ENCODE results near the gene RPRD1B.

GRCh38 chr20:38132156-38132909 is 98.8 kb downstream of the RPRD1B start:
- TF ChIP-seq CTCF (IDR thresholded peaks at IDR 0.05) = no peak
- TF ChIP-seq NFIC (IDR thresholded peaks at IDR 0.05; ENCODE audit: borderline replicate concordance) = no peak
- TF ChIP-seq POLR2AphosphoS5 (IDR thresholded peaks at IDR 0.05; ENCODE audit: low read depth, low read length) = no peak
- no peak for TF ChIP-seq MXI1 (IDR thresholded peaks at IDR 0.05; ENCODE audit: low read depth, low read length)
- no peak for TF ChIP-seq GABPA (IDR thresholded peaks at IDR 0.05; ENCODE audit: low read depth)
- no peak for TF ChIP-seq REST (IDR thresholded peaks at IDR 0.05; ENCODE audit: low read depth, low read length)
- no peak for TF ChIP-seq TAF1 (IDR thresholded peaks at IDR 0.05; ENCODE audit: borderline replicate concordance, low read depth, low read length)
- no peak for TF ChIP-seq FOXM1 (IDR thresholded peaks at IDR 0.05; ENCODE audit: low read depth)
- TF ChIP-seq JUND (IDR thresholded peaks at IDR 0.05) = no peak
- no peak for TF ChIP-seq TCF12 (IDR thresholded peaks at IDR 0.05)
- TF ChIP-seq RXRA (IDR thresholded peaks at IDR 0.05; ENCODE audit: borderline replicate concordance, low read depth) = no peak
- no peak for TF ChIP-seq RAD21 (IDR thresholded peaks at IDR 0.05; ENCODE audit: low read length)
- TF ChIP-seq PBX3 (IDR thresholded peaks at IDR 0.05) = no peak
- no peak for TF ChIP-seq USF1 (IDR thresholded peaks at IDR 0.05; ENCODE audit: borderline replicate concordance, low read depth)
